ENCODE data around the gene MRPS21.

Gene MRPS21

DNA sequence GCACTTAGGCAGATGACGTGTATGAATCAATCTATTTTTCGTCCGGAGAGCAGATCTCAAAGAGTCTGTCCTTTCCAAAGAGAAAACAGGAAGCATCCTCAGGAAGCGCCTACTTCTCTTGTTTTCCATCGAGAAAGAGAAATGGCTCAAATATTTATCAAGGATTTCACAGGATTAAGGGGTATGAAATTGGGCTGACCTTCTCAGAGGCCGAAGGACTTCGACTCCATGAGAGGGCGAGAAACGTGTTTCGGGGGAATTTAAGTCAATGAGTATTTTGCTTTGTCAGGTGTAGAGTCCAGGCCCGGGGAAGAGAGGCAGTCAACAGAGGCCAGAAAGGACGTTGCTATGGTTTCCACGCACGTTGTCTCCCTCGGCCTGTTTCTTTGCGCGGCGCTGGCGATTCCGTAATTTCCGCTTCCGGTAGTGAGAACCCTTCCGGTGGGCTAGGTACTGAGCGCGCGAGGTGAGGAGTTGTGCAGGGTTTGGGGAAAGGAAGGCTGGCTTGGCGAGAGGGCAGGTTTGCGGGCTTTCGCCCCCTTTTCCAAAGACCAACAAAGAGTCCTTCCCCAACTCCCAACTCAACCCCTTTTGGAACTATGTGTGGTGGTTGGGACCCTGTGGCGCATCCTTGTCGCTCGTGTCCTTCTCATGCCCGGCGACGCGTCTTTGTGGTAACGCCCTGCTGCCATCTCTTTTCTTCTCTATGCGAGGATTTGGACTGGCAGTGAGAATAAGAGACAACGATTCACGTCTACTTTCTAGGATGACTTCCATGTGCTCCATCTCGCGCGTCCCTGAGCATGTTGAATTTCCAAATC lies at the start of gene MRPS21:
TSS of gene MRPS21 (plus strand) at position 429 of the 821 bp plus-strand sequence. CDS start 506 bp downstream, outside the sequence.
- DNase-seq = peak; percentile 96
- in situ Hi-C loops (cut with MboI; ENCODE audit: low pct_unique_long_range_greater_than_20kb, low sequenced_read_pairs) = no loop called here

DNA sequence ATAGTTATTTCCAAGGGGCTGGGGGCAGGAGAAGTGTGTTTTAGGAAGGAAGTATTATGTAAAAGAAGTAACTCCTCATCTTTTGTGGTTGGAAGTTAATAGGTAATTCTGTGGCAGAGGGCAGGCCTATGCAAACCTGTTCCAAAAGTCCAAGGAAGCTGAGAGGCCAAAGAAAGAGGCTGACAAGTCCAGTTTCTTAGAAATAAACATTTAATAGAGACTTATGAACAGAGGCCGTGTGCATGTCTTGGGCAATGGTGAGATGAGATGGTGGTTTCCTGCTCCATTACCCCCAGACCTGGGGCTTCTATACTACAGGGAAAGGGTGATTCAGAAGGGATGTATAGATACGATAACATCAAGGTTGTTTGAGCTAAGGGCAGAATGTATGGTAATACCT lies 43.7 kb upstream of the MRPS21 start:
- DNase-seq = peak; percentile 49
- in situ Hi-C loops (cut with MboI; ENCODE audit: low pct_unique_long_range_greater_than_20kb, low sequenced_read_pairs) = no loop called here

DNA sequence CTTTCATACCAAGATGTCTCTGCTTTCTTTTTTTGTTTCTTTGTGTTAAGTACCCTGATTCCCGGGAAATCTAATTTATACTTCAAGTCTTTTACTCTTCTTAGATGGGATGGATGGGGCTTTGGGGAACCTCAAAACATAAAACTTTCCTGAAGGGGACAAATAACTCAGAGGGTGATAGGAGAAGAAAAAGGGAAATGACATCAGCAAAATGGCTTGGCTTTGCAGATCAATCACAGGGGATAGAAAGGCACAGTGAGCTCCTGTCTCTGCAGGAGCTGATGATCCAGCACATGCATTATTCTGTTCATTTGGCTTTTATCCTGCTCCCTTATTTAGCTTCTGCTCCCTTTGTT lies 37.5 kb upstream of the MRPS21 start:
- no peak for DNase-seq
- in situ Hi-C loops (cut with MboI; ENCODE audit: low pct_unique_long_range_greater_than_20kb, low sequenced_read_pairs) = no loop called here

DNA sequence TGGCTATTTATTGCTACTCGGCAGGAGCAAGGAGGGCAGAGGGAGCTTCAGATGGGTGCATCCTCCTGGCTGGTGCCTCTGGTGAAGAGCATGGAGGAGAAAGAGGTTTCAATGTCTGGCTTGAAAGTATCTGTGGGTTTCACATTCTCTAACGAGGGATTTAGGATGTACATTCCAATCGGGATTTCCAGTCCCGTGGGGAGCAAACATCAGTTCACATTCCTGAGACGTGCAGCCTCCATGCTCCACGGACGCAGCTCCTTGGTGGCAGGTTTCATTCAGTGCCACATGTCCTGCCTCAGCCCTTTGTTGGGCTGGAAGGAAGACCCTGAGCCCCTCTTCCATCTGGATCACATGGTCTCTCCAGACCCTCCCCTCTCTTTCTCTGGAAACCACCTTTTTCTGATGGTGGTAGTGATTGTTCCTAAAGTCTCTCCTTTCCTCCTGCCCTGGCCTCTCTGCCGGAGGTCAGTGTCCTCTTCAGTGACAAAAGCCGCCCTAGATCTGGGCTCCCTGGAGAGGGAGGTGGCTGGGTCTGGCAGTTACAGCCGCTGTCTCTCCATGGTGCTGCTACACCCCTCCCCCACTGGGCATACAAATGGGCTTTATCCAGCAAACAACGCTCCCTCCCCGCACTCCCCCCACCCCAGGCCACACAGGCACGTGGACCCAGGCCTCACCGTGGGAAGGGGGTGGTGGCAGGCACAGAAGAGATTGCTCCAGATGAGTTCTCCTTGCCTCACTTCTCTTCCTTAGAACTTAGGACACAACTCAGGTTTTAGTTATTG lies 36.9 kb upstream of the MRPS21 start:
- DNase-seq = no peak
- in situ Hi-C loops (cut with MboI; ENCODE audit: low pct_unique_long_range_greater_than_20kb, low sequenced_read_pairs) = no loop called here

DNA sequence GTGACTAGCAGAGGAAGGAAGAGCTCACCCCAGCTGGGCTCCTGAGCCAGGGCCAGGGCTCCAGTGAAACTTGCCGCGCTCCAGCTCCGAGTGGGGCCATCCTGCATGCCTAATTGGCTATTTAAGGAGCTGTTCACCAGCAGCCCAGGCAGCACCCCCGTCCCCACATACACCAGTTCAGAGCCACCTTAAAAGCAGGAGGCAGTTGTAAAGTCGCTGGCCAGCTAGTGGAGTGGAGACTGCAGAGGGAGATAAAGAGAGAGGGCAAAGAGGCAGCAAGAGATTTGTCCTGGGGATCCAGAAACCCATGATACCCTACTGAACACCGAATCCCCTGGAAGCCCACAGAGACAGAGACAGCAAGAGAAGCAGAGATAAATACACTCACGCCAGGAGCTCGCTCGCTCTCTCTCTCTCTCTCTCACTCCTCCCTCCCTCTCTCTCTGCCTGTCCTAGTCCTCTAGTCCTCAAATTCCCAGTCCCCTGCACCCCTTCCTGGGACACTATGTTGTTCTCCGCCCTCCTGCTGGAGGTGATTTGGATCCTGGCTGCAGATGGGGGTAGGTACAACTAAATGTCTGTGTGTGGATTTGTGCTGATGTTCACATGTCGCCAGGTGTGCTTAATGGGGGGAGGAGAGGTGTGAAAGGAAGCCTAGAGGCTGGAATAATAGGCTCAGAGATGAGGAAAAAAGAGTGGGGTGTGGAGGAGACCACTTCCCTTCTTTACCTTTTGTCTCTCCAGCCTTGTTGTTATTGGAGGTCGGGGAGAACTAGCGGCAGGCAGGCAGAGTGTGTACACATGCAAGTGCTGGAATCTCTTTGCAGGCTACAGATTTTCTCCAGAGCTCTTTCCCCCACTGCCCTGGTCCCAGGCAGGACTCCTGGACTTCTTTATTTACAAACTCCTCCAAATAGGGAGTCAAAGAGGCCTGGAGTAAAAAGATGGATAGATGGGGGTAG lies 35.8 kb upstream of the MRPS21 start, which contains the start of gene CA14:
TSS of gene CA14 (plus strand) at position 151 of the 962 bp plus-strand sequence. CDS start at position 506, 355 bp downstream.
- no peak for DNase-seq
- in situ Hi-C loops (cut with MboI; ENCODE audit: low pct_unique_long_range_greater_than_20kb, low sequenced_read_pairs) = no loop called here

DNA sequence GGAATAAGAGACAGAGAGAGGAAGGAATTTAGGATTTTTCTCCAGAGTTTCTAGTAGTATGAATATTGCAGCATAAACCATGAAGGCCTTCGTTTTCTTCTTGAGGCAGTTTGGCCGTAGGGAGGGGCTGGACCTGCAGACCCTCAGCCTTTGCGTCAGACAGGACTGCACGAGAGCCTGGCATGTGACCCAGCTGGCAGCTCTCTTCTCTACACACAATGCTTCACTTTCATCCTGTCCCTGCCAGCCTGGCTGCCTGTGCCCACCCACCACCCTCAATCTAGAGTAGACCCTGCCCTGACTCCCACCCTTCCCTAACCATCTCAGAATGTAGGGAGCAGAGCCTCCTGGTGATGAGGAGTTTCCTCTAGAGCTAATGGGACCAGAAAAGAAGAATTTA lies 34.4 kb upstream of the MRPS21 start:
- in situ Hi-C loops (cut with MboI; ENCODE audit: low pct_unique_long_range_greater_than_20kb, low sequenced_read_pairs) = no loop called here
- no peak for DNase-seq

DNA sequence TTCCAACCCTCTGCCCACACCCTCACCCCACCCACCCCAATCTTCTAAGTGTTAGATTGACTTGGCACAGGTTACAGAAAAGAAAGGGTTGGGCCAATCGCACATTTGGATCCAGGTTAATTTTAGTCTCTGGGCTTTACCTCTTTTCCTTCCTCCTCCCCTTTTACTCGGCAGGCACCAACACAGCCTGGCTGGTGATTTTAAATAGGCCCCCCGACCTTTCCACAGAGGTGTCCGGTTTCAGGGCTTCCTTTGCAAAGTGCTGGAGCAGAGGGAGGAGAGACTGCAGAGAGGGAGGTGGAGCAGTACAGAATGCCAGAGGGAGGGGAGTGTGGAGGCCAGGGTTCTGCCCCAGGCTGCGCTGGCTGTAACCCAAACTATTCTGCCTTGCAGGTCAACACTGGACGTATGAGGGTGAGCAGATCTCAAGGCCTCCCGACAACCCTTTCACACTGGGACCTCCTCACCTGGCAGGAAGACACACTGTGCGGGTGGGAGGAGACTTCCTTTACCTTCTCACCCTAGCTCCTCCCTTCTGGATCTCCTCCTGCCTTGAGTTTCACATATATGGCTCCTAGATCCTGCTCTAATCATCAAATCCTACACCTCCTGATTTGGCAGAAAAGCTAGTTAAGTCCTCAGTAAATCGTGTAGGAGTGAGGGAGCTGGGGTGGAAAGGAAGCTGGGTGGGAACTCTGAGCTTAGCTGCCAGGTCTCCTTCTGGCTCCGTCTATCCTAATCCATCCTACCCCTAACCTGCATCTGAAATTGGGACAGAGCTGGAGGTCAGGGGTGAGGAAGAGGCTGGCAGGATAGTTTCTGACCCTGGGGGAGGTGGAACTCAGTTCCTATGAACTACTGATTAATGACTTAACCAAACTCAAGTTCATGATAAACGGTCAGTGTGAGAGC lies 33.6 kb upstream of the MRPS21 start:
- in situ Hi-C loops (cut with MboI; ENCODE audit: low pct_unique_long_range_greater_than_20kb, low sequenced_read_pairs) = no loop called here
- DNase-seq = peak; percentile 62

DNA sequence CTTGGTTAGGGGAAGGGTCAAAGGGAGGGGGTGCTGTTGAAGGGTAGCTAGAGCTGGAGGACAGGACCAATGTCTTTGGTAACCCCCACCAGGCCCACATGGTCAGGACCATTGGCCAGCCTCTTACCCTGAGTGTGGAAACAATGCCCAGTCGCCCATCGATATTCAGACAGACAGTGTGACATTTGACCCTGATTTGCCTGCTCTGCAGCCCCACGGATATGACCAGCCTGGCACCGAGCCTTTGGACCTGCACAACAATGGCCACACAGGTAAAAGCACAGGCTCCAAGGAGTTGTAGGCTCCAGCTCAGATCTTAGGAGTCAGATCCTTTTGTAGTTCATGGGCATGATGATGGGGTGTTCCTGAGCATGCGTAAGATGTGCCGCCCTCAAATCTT lies 32.3 kb upstream of the MRPS21 start:
- in situ Hi-C loops (cut with MboI; ENCODE audit: low pct_unique_long_range_greater_than_20kb, low sequenced_read_pairs) = no loop called here
- DNase-seq = no peak

- no peak for DNase-seq
- in situ Hi-C loops (cut with MboI; ENCODE audit: low pct_unique_long_range_greater_than_20kb, low sequenced_read_pairs) = no loop called here
Measured at GRCh38 chr1:150262388-150263320, 31.0 kb upstream of the MRPS21 start.

DNA sequence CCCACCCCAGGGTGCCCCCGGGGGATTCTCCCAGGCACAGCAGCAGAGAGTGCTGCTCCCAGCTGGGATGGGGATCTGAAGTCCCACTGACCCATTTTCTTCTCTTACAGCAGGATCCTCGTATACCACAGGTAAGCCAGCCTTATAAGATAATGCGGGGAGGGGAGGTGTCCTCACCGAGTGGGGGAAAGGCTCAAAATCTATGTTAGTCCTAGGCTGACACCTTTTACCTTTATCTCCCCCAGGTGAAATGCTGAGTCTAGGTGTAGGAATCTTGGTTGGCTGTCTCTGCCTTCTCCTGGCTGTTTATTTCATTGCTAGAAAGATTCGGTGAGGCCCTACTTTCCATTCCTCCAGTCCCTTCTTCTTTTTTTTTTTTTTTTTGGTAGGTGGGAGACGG lies 30.1 kb upstream of the MRPS21 start:
- in situ Hi-C loops (cut with MboI; ENCODE audit: low pct_unique_long_range_greater_than_20kb, low sequenced_read_pairs) = no loop called here
- DNase-seq = no peak

- in situ Hi-C loops (cut with MboI; ENCODE audit: low pct_unique_long_range_greater_than_20kb, low sequenced_read_pairs) = no loop called here
Measured at GRCh38 chr1:150267896-150268295, 25.8 kb upstream of the MRPS21 start.

GRCh38 chr1:150268340-150268704 lies 25.3 kb upstream of the MRPS21 start:
- in situ Hi-C loops (cut with MboI; ENCODE audit: low pct_unique_long_range_greater_than_20kb, low sequenced_read_pairs) = no loop called here
- DNase-seq = peak; percentile 28

More at GRCh38 chr1:150267896-150268295, 25.8 kb upstream of the MRPS21 start:
- no peak for DNase-seq

GRCh38 chr1:150268705-150269403 lies 24.8 kb upstream of the MRPS21 start, which contains the start of gene APH1A:
APH1A (minus strand) TSS chr1:150269016; CDS start chr1:150268810, 206 bp downstream.
- peak; percentile 97 for DNase-seq
- in situ Hi-C loops (cut with MboI; ENCODE audit: low pct_unique_long_range_greater_than_20kb, low sequenced_read_pairs) = no loop called here

GRCh38 chr1:150269451-150269850 lies 24.2 kb upstream of the MRPS21 start:
- no peak for DNase-seq
- in situ Hi-C loops (cut with MboI; ENCODE audit: low pct_unique_long_range_greater_than_20kb, low sequenced_read_pairs) = no loop called here

DNA sequence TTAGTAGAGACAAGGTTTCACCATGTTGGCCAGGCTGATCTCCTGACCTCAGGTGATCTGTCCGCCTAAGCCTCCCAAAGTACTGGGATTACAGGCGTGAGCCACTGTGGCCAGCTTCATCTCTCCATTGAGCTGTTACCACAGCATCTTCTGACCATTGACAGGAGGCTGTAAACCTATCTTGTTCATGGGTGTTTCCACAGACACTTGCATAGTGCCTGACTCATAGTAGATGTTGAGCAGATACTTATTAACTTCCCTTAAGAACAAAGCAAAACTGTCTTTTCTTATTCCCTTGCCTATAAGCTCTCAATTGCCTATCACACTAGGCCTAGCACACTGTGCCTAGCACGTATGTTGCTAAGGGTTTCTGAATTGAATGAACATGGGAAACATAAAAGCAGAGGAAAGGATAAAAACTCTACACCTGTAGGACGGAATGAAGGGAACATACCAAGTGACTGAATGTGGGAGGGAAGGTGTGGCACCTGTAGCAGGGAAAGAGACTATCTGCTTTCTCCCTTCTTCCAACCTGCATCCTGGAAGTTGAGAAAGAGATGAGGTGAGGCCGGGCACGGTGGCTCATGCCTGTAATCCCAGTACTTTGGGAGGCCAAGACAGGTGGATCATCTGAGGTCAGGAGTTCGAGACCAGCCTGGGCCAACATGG lies 22.2 kb upstream of the MRPS21 start:
- in situ Hi-C loops (cut with MboI; ENCODE audit: low pct_unique_long_range_greater_than_20kb, low sequenced_read_pairs) = no loop called here
- no peak for DNase-seq

GRCh38 chr1:150273311-150273710 lies 20.4 kb upstream of the MRPS21 start:
- in situ Hi-C loops (cut with MboI; ENCODE audit: low pct_unique_long_range_greater_than_20kb, low sequenced_read_pairs) = no loop called here
- no peak for DNase-seq
